OCI-M2 (cell line): ENCODE results near the gene PSMD3.

Experiments
- DNase-seq: peaks from one replicate; lab custom pipeline; 2025; ENCODE audit not compliant: unreplicated experiment; lab: John Stamatoyannopoulos, UW

Gene PSMD3

DNA sequence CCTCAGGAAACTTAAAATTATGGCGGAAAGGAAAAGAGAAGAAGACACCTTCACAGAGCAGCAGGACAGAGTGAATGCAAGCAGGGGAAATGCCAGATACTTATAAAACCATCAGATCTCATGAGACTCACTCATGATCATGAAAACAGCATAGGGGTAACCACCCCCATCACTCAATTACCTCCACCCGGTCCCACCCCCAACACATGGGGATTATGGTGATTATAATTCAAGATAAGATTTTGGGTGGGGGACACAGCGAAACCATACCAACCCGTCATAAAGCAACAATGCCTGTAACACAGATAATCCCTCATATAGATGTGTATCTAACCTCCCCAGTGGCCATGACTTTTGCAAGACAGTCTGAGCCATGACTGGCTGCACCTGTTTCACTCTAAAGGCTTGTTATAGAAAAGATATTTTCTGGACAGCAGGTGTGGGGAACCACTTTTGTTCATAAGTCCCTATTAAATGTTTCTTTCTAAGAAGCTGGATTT, 24.8 kb upstream of the PSMD3 start:
- no peak for DNase-seq

DNA sequence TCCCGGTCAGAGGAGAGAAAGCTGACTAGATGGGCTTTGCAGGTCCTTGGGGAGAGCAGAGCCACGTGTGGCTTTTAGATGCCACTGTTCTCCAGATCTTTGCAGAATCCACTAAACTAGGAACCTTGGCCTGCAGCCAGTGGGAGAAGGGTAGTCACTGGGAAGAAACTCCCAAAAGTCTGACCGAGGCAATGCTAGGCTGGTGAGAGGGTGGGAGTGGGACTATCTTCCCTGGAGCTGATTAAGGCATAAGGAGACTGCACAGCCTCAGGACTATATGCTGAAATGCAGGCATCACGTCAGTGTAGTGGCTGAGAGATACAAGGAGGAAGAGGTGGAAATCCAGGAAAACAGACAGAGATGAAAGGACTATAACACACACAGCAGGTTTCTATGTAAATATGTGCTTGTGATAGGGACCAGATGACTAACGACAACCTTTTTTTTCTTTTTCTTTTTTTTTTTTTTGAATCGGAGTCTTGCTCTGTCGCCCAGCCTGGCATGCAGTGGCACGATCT, 20.0 kb upstream of the PSMD3 start:
- no peak for DNase-seq

DNA sequence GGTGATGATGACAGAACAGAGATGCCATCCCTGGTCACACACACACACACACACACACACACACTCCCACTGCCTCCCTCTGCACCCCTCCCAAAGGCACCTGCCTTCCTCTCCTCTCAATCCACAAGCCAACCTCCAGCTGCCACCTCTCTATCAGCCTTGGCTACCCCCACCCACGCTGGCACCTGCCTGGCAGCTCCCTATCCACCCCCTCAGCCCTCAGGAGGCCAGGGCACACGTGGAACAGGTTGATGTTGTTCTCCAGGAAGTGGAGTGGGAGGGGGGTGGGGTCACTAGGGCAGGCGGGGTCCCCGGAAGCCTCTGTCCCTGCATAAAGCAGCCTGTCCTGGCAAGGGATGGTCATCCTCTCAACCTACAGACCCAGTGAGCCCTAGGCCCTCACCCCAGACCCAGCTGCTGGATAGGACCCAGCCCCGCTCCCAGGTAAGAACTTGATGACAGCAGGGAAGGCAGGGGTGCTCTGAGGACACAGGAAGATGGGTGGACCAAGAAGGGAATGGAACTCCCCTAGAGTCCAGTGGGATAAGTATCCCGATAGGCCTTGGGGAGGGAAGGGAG, 17.9 kb upstream of the PSMD3 start, which contains the start of gene GSDMA:
Gene GSDMA (plus strand): TSS at position 363 of the 579 bp plus-strand sequence. CDS start 2,684 bp downstream, outside the sequence.
- DNase-seq, result no peak

DNA sequence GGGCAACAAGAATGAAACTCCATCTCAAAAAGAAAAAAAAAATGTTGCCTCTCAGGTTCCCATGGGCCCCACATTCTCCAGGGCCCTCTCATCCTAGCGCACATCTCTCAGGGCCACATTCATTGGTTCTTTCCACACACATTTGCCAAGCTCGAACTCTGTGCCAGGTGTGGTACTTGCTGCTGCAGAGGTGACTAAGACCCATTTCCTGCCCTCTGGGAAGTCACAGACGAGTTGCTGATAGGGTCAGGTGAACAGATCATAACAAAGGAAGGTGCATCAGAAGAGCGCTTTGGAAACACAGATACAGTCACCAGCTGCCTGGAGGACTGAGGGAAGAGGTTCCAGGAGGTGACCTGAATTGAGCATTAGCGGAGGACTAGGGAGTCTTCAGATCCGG, 16.8 kb upstream of the PSMD3 start:
- no peak for DNase-seq

DNA sequence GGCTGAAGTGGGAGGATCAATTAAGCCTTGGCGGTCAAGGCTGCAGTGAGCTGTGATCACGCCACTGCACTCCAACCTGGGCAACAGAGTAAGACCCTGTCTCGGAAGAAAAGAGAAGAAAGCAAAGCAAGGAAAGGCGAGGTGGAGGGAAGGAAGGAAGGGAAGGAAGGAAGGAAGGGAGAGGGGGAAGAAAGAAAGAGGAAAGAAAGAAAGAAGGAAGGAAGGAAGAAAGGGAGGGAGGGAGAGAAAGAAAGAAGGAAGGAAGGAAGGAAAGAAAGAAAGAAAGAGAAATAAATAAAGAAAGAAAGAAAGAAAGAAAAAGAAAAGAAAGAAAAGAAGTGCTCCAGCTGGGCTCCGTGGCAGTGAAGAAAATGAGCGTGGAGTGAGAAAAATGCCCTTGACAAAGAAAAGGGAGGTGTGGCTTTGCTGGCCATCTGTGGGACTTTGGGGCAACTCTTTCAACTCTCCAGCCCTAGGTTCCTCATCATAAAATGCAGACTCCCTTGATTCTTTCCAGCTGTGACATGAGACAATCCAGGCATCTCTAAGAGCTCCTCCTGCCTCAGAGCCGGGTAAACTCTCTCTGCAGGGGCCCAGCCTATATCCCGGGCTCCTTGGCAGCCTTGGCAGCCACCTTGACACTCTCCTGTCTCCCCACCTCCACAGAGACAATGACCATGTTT, 15.4 kb upstream of the PSMD3 start:
- no peak for DNase-seq

DNA sequence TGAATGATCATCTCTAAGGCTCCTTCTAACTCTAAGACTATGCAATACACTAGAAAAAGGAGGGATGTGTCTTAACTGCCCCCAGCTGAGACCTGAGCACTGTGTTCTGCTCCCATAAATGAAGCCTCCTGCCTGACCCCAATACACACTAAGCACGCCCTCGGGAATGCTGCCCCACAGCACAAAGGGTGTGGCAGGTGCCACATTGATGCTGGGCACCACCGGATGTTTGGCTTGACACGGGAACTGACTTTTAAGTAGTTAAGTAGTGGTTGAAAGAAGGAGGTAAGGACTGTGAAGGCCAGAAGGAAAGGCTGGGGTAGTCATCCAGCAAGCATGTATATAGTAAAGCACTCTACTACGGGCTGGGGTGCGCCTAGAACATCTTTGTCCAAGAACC, 13.8 kb upstream of the PSMD3 start:
- DNase-seq, result no peak

DNA sequence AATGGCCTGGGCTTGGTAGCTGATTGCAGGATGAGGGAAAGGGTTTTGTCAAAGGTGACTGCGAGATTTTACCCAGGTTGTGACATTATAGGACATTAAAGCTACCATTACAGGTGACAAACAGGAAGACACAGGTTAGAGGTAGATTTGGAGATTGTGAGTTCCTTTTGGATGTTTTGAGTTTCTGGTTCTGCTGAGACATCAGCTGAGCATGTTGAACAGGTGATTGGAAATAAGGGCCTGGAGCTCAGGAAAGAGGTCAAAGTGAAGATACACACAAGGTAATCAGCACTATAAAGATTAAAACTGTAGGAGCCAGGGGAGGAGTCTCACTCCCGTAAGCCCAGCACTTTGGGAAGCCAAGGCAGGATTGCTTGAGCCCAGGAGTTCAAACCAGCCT, 11.8 kb upstream of the PSMD3 start:
- DNase-seq, result no peak

DNA sequence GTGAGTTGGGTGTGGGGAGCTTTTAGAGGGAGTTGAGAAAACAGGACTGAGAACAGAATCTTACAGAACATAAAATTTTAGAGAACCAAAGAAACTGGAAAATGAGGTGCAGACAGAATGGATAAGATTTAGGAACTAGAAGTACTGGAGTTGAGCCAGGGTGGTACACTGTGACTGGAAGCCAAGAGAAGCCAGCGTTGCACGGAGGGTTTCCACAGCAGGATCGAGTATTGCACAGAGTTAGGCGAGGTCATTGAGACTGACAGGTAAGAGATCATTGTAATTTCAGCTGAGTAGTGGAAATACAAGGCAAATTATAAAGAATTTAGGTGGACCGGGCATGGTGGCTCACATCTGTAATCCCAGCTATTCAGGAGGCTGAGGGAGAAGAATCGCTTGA, 11.2 kb upstream of the PSMD3 start:
- DNase-seq, result no peak

DNA sequence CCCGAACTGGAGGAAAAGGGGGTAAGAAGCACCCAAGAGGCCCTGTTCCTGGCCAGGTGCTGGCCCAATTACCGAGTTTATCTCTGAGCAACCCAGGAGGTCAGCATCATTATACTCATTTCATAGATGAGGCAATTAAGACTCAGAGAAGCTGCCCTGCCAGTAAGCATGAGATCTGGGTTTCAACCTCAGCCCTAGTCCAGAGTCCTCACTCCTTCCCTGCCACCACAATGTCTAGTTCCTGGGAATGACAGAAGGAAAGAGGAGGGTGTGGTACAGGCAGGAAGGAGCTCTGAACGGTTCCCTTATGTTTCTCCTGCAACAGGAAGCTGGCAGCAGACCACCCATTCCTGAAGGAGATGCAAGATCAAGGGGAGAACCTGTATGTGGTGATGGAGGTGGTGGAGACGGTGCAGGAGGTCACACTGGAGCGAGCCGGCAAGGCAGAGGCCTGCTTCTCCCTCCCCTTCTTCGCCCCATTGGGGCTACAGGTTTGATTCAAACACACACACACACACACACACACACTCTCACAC, 10.4 kb upstream of the PSMD3 start:
- no peak for DNase-seq

DNA sequence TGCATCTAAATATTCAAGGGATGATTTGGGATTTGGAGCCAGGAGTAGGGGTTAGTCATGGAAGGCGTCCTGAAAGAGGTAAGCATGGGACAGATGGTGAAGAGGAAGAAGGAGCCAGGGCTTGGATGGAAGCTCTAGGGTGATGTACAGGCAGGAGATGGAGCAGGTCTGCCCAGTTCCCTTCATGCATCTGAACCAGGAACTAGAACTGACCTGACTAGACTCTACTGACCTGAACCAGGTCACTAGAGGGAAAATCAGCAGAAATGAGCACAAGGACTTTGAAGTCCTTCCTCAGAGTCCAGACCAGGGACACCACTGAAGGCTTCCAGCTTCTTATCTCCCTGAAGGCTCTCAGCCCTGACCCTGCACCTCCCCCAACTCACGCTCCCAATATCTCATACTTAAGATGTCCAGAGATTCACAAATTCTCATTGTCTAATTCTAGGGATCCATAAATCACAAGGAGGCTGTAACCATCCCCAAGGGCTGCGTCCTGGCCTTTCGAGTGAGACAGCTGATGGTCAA, 9.5 kb upstream of the PSMD3 start:
- no peak for DNase-seq

DNA sequence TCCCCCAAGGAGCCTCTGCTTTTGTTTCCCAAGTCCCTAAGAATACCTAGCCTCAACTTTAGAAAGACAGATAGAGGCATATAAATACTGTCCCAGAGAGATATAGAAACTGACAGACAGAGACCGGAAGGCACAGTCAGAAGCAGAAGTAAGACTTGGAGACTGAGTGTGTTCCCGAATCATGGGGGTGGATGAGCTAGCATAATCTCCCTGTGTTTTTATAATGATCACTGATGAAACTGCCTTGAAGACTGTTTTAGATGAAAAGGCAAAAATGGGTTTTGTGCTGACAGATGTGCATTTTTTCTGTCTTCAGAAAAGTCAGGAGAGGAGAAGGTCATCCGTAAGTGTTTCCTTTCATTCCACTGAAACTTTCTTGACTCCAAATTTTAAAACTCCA, 8.3 kb upstream of the PSMD3 start:
- no peak for DNase-seq

DNA sequence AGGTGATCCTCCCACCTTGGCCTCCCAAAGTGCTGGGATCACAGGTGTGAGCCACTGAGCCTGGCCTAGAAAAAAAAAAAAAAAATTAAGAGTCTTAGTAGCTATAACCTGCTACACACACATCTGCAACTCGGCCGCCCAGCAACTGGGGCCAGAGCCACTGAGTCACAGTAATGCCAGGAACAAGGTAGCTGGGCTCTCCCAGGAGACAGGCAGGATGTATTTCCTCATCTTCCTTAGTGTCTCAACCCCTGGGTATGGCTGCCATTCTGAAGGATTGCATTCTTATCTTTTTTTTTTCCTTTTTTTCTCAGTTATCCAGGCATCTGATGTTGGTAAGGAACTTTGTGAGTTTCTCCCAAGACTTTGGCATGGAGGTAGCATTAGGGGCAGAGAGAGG, 7.1 kb upstream of the PSMD3 start:
- no peak for DNase-seq

DNA sequence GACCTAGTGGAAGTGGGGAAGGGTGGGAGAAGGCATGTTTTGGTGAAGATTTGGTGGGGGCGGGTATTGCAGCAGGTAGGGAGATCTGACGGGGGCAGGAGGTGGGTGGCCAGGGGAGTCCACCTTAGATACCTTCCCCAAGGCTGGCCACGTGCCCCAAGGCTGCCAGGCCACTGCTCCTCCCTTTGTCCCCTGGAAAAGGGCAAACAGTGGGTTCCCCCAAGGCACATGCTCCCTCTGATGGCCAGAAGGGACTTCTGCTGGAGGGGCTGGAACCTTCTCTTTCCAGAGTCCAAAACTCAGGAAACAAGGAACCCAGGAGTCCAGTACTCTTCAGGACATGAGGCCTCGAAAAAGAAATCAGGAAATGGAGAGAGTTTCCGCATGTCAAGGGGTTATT, 6.2 kb upstream of the PSMD3 start:
- no peak for DNase-seq

DNA sequence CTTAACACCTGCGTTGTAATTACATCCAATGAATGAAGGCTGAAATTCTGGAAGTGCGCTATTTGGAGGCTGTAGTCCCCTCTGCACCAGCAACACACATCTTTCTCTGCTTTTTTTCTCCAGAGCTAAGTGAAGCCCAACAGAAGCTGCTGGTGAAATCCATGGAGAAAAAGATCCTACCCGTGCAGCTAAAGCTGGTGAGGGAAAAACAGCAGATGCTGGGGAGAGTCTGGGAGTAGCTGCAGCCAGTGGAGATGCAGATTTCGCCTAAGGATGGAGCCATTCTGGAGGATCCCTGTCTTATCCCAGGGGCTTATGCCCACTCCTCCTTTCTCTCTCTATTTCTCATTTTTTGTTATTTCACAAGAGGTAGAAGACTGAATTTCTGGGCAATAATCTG, 4.8 kb upstream of the PSMD3 start:
- DNase-seq, result no peak

DNA sequence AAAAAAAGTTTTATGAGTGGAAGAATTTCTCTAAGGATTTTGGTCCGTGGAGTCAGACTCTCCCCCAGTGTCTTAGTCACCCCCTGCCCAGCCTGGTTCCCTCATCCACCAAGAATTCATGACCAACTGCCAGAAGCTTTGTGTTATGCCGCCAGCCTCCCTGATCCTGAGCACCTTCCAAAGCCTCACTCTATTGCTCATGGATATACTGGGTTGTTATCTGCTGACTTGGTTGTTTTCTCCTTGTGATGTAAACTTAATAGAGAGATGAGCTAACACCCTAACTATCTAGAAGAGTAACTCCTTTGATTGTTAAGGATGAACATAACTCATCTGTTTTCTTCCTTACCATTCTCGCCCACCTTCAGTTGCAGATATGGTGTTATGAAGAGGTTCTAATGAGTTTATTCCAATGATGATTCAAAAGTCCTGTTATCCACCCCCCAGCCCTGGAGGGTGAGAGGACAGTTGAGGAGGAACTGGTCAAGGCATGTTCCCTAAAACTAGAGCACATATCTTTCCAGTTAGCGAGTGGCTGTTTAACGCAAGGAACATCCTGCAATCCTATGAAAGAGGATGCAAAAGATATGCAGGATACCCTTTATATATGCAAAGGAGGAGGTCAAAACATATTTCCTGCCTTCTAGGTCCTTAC, 1.5 kb upstream of the PSMD3 start:
- no peak for DNase-seq

DNA sequence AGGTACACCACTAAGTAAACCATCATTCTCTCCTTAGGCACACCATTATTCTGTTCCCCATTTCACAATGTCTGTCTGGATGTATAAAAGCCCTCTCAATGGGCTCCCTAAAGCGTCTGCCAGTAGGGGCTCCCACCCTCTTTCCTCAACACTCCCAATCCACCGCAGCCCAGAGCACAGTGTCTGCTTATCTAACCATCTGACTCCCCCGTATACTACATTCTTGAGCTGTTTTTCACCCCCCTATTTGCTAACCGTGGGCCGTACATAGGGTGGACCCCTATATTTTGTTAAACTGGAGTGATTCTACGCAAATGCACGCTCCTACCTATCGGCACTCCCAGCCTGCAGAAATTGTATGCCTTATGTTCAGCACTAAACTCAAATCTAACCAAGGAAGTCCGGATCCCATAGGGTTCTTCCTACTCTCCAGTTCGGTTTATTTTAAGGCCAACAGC, 685 bp upstream of the PSMD3 start:
- DNase-seq, result peak; percentile 40

DNA sequence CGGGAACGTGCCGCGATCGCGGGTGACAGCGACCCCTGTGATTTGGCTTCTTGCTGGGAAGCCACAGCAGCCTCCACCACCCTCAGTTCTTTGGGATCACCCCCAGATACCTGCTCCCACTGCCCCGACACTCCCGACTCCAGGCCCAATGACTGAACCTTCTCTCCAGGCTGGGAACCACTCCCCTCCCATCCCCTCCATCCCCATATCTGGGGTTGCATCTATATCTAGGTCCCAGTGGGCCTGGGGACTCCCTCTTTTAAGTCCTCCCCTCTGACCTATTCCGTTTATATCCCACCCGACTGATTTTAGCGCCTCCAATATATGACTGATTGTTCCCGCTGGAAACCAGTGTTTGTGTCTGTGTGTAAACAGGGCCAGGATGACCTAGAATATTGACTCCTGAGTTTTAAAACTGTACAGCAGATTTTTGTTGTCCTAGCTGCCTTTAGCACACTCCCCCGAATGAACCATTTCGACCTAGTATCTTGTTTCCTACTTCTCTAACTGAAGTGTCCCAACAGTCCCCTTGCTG, 667 bp downstream of the PSMD3 start:
- DNase-seq, result no peak

DNA sequence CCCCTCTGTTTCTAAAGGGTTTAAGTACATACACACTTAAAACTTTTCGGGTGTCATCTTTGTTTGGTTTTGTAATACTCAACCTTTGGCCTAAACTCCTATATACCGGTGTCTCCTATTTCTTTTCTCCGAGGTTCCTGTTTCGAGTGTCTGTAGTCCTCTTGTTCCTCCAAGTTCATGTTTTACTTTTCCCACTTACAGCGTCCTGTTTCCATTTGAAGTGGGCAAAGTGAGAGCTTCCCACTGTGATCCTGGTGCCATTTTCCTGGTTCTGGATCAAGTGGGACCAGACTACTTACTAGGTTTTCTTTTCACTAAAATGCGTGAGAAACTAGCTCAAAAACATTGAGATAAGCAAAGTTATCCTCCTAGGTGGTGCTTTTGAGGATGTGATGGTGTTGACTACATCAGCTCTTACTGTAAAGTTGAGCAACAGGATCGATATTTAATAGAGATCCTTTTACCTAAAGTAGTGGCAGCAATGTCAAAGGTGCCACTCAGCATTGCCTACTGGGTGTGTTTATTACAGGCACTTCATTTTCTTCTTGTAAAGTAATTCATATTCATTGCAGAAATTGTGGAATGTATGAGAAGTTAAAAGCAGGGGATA, 1.3 kb downstream of the PSMD3 start:
- no peak for DNase-seq

DNA sequence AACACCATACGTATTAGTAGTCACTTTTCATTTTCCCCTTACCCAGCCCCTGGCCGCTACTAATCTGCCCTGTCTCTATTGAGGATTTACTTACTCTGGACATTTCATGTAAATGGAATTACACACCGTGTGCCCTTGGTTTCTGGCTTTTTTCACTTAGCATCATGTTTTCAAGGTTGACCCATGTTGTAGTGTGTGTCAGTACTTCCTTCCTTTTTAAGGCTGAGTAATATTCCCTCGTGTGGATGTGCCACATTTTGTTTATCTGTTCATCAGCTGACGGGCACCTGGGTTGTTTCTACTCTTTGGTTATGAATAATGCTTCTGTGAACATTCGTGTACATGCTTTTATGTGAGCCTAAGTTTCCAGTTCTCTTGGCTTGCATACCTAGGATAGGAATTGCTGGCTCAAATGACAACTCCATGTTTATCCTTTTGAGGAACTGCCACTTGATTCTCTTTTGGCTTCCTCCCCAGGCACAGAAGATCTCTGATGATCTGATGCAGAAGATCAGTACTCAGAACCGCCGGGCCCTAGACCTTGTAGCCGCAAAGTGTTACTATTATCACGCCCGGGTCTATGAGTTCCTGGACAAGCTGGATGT, 7.7 kb downstream of the PSMD3 start:
- DNase-seq, result no peak

DNA sequence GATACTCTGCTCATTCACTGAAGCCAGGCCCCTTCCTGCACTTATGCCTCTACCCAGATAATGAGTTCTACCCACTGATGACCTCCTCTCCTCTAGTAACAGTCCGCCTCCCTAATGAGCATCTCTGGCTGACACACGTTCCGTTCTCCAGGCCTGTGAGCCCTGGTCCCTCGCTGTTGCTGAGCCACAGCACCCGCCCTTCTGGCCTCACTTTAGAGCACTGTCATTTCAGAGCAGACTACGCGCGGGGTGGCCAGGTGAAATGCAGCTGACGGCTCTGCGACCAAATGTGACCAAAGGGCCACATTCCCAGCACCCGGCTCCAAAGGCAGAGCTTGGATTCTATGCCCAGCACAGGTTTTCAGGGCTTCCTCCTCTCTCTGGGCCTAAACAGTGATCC, 13.8 kb downstream of the PSMD3 start:
- DNase-seq, result no peak
